Jurkat, Clone E6-1 (cell line): Measurements from ENCODE around the gene DNAJC30.
"Not testable (repeated sequence)": the region's sequence is repeated elsewhere in the genome, so short reads cannot be mapped to it uniquely, and the experiment has no call there.

Experiments used
- DNase-seq: peaks from one replicate; pipeline ENCODE4 v3.0.0-alpha.2; 2011; ENCODE audit warnings: low read depth, low spot score
- H3K4me3 ChIP-seq: 2 replicates; pipeline ENCODE4 v1.5.1; 2011; ENCODE audit warnings: mild to moderate bottlenecking, low read length, control low read depth, moderate library complexity

Gene DNAJC30

DNA sequence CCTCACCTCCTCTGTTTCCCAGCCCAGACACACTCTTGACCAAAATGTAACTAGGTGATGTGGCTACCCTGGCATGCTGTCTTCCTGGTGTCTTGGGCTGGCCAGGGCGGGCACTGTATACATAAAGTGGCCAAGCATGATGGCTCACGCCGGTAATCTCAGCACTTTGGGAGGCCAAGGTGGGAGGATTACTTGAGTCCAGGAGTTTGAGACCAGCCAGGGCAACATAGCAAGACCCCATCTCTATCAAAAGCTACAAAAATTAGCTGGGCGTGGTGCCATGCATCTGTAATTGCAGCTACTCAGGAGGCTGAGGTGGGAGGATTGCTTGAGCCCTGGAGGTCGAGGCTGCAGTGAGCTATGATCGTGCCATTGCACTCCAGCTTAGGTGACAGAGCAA, 30.1 kb upstream of the DNAJC30 start:
- not testable (repeated sequence) for H3K4me3 ChIP-seq, DNase-seq

DNA sequence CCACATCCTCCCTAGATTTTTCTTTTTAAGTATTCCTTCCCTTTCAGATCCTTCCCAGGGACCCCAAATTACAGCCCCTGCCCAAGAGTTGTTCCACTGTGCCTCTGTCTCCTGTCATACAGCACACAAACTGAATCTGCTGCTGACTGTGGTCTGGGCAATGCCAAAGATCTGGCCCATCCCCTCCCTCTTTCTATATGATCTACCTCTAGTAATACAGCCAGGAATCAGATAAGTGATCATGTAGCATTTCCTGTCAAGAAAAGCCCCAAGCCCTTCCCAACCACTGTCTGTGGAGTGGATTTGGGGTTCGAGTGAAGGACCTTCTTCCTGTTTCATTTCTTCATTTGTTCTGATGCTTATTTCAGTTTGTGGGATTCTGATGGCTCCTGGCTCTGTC, 29.5 kb upstream of the DNAJC30 start:
- DNase-seq = no peak
- no peak overlapping the region for H3K4me3 ChIP-seq

DNA sequence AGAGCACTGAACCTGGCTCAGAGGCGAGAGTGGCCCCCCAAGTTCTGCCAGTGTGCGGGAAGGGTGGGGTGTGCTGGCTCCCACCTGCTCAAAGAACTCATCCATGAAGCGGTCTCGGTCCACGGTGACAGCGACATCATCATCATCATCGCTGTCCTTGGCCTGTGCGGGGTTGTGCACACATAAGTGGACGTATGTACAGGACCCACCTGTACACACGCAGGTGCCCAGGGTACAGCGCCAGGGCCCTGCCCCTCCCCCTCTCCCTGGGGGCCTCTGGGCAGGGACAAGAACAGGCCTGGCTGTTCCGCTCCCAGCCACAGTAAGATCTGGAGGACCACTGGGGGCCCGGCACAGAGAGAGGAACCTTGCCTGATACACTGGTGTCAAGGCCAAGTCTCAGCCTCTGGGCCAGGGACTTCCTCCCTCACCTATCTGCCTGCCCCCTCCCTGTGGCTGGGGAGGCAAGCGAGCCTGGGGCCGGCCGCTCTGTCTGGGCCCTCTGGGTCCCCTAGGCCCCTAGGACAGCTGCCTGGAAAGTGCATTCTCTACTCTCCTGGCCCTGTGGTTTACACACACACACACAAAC, 25.8 kb upstream of the DNAJC30 start:
- DNase-seq = no peak
- no peak overlapping the region for H3K4me3 ChIP-seq

GRCh38 chr7:73707045-73707631, 23.9 kb upstream of the DNAJC30 start:
- no peak for DNase-seq

DNA sequence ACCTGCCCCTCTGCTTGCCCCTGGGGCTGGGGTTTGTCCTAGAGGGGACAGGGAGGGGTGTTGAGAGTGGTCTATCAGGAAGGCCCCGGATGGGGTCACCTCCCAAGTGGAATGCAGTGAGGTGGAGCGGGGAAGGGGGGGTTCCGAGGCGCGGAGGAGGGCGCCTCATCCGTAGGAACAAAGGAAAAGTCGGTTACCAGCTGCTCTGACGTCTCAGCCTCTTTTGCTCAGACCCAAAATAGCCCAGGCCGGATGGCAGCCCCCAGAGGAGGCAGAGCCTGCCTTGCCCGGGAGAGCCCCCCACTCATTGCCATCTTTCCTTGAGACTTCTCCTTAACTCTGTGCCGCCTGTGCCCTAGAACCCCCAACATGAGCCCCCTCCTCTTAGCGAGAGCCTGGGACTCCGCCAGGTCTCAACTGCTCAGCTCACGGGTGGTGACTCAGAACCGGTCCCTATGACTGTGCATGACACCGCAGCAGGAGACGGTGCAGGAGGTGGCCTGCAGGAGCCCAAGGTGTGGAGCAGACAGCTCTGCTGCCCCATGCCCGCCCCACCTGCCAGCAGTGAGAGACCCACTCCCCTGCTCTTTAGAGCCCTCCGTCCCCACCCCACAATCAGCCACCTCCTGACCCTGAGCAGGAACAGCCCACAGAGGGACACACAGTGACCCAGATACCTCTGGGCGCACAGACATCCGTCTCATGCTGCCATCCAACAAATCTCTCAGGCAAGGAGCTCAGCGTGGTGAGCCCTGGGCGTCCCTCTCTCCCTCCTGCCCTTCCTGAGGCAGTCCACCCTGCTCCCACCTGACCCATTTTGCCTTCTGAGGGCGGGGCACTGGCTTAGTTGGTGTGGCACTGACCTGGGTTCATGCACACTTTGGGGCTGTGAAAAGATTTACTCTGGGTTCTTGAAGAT, 23.1 kb upstream of the DNAJC30 start:
- DNase-seq = no peak
- no peak overlapping the region for H3K4me3 ChIP-seq

More at GRCh38 chr7:73707045-73707631, 23.9 kb upstream of the DNAJC30 start:
- no peak overlapping the region for H3K4me3 ChIP-seq

DNA sequence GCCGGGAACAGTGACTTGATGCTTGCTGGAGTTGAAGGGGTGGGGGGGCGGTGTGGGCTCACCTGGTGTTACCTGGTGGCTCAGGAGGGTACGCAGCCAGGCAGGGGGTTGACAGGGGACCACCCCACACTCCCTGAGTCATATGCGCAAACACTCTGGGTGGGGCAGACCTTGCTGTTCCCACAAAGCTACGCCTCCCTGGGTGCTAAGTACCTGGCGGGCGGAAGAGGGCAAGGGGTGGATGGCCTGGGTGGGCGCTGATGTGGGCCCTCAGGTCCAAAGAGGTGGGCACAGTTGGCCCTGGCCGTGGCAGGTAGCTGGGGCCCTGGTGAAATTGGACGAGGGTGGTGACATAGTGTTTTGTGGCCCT, 22.3 kb upstream of the DNAJC30 start:
- no peak overlapping the region for H3K4me3 ChIP-seq
- DNase-seq = no peak

DNA sequence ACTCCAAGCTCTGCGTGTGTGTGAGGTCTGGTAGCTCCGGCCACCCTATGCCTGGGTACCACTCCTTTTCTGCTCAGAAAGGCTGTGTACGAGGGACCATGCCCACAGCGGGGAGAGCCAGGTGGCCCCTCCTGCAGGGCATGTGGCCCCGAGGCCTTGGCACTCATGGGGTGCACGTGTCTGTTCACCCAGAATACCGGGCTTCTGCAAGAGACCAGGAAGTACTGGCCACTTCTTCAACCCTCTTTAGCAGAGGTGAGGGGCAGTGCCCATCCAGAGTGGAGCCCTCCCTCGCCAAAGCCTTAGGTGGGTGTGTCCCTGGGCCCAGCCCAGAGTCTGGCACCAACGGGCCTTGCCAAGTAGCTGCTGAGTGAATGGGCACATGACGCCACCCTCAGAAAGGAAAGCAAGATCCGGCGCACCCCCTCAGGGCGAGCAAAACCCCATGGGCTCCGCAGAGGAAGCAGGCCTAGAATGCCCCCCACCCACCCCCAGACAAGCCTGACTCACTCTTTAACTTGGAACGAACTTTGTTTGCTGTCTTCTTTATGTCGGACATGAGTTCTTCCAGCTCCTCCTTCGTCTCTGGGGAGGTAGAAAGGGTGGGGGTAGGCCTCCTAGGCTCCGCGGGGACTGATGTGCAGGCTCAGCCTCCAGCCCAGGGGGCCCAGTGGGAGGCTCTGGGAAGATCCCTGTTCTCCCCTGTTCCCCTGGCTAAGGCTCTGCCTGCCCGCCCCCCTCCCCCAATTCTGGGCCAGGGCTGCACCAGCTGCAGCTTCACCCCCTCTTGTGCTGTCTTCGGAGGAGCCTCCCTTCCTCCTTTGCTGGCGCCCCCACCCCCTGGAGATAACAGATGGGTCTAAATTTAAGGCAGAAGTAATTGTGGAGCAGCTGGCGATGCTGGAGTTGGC, 21.6 kb upstream of the DNAJC30 start:
- no peak overlapping the region for H3K4me3 ChIP-seq
- no peak for DNase-seq

- DNase-seq = no peak
- no peak overlapping the region for H3K4me3 ChIP-seq
These were observed 20.7 kb upstream of the DNAJC30 start for GRCh38 chr7:73703757-73704639.

DNA sequence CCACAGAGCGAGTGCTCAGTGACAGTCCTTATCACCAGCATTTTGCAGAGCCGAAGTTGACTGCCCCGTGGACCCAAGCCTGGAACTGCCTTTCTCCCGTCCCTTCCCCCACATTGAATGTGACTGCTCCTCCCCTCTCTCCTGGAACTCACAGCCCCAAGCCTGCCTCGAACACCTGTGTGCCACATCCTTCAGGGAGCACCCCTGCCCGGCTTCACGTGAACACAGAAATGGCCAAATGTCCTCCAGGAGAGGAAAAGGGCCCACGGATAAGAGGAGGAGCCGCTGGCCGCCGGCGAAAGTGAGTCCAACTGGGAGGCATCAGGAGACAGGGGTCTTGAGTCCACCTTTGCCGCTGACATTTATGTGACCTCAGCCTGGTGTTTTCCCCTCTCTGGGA, 20.0 kb upstream of the DNAJC30 start:
- DNase-seq = no peak
- no peak overlapping the region for H3K4me3 ChIP-seq

- H3K4me3 ChIP-seq = no peak overlapping the region
These were observed 19.4 kb upstream of the DNAJC30 start for GRCh38 chr7:73702665-73703064.

DNA sequence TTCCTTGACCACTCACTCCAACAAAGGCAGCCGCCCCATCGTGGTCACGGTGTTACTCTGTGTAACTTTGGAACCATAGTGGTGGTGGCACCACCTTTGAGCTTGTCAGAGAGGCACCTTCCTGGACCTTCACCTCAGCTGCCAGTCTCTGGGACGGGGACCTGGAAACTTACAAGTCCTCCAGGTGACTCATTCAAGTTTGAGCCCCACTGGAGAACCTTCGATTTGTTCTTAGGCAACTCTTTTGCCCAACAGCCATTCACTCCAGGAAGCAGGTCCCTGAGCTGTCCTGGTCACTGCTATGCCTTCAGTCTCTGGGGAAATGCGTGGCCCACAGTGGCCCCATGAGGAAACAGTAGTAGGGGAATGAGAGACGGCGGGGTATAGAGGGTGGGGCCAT, 19.0 kb upstream of the DNAJC30 start:
- no peak for DNase-seq

More at GRCh38 chr7:73702665-73703064, 19.4 kb upstream of the DNAJC30 start:
- DNase-seq = no peak

DNA sequence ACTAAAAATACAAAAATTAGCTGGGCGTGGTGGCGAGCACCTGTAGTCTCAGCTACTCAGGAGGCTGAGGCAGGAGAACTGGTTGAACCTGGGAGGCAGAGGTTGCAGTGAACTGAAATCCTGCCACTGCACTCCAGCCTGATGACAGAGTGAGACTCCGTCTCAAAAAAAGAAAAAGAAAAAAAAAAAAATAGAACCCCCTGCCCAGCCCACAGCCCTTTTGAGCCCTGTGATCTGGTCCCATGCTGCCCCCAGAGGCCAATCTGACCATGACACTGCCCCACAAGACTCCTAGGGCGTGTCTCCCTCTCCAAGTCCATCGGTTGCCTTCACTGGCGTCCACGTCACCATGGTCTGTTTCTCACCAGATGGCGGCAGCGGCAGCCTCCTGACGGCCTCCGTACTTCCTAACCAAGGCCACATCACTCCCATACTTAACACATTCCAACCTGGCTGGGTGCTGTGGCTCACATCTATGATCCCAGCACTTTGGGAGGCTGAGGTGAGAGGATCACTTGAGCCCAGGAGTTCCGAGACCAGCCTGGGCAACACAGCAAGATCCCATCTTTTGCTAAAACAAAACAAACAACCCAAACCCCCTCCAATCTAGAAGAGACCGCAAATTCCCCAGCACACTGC, 18.2 kb upstream of the DNAJC30 start:
- DNase-seq = no peak
- no peak overlapping the region for H3K4me3 ChIP-seq

More for the DNA sequence above, 19.0 kb upstream of the DNAJC30 start:
- H3K4me3 ChIP-seq = no peak overlapping the region

DNA sequence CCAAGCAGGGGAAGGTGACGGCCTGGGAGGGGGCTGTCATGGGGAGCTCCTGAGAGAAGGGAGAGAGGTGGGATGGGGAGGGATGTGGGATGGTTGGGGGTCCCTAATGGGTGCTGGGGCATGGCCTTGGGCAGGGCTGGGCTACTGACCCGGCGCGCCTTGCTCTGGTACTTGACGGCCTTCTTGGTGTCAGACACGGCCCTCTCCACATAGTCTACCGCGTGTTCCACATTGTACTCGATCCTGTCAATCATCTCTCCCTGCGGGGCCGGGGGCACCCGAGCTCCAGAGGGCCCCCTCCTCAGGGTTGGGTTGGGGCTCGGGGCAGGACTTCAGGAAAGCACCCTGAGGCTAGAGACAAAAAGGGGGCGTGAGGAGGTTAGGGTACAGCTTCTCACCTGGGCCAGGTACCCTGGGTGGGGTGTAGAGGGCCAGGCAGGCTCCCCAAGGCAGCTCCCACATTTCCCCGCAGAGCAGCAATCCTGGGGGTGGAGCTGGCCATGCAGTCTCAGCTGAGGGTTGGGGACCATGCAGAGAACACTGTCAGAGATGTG, 17.4 kb upstream of the DNAJC30 start:
- DNase-seq = no peak
- H3K4me3 ChIP-seq = no peak overlapping the region

- no peak overlapping the region for H3K4me3 ChIP-seq
- DNase-seq = no peak
These were observed 16.8 kb upstream of the DNAJC30 start for GRCh38 chr7:73700069-73700423.

DNA sequence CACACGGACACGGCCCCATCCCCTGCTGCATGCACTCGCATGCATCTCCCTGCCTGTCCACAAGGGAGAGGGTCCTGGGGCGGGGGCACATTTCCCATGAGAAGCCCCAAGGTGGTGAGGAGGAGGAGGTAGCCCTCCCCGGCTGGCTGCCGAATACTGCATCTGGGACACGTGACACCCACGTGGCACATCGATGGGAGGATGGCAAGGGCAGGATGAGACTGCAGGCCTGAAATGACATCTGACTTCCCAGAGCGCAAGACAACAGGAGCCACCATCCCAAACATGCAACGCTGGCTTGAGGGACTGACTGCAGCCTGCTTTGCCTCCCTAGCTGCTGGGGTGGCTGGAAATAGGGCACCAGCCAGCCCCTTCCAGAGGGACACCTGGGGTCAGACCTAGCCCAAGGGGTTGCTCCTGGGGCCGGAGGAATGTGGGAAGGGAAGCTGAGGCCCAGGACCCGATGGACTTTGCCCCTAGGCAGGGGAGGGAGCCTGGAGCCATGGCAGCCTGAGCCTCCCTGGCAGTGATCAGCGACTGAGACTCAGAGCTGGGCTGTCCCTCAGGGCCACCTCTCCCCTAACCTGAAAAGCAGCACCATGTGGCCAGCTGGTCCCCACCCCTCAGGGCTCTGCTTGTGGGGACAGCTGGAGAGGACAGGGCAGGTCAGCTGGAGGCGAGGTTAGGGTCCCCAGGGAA, 16.3 kb upstream of the DNAJC30 start:
- no peak for DNase-seq
- no peak overlapping the region for H3K4me3 ChIP-seq

- DNase-seq = no peak
- H3K4me3 ChIP-seq = no peak overlapping the region
These were observed 15.2 kb upstream of the DNAJC30 start for GRCh38 chr7:73698410-73698809.

DNA sequence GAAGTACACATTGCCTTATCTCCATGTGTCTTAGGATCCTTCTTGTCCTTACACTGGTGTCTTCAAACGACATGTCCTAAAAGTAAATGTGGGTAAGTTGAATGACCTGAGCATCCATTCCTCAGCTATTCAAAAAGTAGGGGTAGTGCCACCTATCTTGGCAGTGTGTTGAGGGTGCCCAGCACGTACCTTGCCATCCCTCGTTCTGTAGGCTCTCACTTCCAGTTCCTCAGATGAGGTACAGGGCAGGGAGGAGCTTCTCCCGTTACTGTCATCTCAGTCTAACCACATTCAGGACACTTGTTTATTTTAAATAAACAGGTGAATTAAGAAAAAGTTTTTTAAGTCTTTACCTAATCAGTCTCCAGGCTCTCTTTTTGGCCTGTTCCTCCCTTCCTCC, 13.1 kb upstream of the DNAJC30 start:
- H3K4me3 ChIP-seq = no peak overlapping the region
- DNase-seq = no peak
